GM21381 (cell line): ENCODE data around the gene SNX19.
A peak's percentile ranks its signal among the peaks of the same experiment; 100 is the strongest.

ENCODE experiments used
- ATAC-seq: cut with Tn5 transposase; IDR thresholded peaks from one replicate; pipeline ENCODE4 v1.9.1; 2021; ENCODE audit warnings: mild to moderate bottlenecking, moderate library complexity; ENCODE audit not compliant: unreplicated experiment

SNX19 gene

DNA sequence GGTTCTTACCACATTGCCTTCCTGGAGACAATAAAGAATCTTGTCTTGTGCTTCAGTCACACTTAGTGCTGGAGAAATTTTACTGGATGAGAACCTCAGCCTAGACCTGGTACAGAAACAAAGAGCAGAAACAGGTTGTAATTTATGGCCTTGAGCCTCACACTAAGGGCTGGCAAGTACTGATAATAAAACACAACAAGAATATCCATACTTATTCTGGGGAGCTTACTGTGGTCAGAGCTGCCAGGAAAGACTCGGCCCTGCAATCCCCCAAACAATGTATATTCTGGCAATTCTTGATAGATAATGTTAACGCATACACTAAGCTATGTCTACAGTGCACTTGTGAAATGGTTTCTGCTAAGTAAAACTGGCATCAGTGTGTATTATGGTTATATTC, 9.7 kb downstream of the SNX19 start:
- no peak for ATAC-seq

DNA sequence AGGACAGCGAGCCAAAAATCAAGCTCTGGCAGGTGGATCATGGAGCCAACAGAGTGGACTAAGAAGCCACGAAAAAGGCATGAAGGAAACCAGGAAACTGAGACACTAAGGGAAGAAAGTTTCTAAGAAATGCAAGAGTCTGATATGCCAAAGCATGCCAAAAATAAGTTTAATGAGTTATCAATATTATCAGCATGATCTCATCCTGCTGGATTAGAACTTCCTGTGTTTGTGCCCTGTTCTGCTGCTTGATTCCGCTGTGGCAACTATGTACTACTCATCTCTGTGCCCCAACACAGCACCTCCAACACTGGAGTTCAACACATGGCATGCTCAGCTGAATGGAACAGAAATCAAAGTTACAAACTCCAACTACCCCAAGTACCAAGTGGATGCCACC, 10.8 kb downstream of the SNX19 start:
- ATAC-seq = no peak

DNA sequence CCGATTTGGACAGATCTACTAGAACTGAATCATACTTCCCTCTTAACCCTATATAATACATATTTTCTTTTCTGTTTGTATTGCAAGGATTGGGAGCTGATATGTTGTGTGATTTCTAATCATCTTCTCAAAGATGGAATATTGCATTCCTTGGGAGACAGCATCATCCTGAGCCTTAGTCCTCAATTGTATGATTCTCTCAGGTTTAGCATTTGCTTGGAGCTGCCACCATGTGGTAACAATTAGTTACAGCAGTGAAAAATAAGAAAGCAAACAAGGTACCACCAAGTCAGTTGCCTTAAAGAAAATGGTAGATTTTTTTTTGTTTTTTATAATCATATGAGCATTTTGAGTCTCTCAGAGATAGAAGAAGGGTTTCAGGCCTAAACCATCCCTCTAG, 11.9 kb downstream of the SNX19 start:
- ATAC-seq = no peak

DNA sequence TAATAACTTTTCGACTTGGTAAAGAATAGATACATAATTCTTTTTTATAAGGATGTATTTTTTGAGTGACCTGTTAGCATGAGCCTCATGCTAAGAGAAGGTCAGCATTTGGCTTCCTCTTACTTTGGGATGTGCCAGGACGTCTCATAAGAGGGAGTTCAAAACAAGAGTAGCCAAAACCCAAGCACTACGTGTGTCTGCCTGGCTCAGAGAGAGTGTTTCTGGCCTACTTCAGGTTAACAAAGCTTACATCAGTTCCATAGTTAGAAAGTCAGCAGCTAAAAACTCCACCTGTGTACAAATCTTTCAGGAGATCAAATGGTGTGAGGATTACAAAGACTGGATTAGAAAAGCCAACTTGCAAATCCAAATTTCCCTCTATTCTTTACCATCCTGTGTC, 13.9 kb downstream of the SNX19 start:
- ATAC-seq = no peak

DNA sequence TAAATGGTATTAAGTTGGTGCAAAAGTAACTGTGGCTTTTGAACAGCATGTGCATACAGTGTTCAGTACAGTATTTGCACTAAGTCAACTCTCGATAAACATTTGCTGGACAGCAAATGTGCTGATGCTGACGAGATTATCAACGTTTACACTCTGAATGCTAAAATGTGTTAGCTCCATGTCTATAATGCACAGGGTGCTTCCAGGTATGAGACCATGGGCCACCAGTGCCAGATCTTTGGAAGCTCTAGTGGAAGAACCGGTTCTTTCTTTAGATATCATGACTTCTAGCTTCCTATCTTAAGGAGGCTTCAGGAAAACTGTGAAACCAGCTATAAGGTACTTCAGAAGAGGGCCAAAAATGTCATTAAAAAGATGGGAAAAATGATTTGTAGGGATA, 17.2 kb downstream of the SNX19 start:
- ATAC-seq = no peak

DNA sequence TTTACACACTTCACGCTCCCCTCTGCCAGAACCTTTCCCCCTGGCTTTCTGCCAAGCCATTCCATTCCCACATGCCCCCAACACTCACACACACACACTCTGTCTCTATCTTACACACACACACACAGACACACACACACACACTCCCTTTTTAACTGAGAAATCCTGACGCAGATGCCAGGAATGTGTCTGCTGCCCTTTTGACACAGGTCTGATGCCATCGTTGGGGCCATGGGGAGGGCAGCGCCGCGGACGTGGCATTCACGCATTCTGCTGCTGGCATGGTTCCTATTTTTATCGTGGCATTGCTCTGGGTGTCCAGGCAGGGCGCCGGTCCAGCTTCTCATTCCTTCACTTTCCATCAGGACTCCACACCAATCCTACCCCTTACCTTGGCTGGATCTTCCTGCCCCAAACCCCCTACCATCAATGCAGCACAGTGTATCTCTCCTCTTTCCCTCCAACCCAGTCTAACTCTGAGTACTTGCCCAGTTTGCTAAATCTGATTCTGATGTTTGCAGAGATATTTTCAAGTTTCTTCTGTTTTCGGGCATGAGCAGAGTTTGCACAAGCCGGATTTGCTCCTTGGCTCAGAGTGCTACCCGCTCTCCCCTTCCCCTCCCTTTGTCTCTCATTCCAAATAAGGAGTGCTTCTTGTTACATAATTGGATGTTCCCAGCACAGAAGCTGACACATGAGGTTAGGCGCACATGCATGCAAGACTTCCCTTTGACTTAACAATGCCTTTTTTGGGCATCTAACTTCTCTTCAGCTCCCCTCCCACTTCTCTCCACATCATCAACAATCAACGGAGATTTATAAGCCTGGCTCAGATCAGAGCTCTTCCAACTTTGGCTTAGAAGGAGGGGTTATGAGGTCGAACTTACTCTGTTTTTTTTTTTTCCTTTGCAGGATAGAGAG, 18.8 kb downstream of the SNX19 start:
- ATAC-seq = no peak

DNA sequence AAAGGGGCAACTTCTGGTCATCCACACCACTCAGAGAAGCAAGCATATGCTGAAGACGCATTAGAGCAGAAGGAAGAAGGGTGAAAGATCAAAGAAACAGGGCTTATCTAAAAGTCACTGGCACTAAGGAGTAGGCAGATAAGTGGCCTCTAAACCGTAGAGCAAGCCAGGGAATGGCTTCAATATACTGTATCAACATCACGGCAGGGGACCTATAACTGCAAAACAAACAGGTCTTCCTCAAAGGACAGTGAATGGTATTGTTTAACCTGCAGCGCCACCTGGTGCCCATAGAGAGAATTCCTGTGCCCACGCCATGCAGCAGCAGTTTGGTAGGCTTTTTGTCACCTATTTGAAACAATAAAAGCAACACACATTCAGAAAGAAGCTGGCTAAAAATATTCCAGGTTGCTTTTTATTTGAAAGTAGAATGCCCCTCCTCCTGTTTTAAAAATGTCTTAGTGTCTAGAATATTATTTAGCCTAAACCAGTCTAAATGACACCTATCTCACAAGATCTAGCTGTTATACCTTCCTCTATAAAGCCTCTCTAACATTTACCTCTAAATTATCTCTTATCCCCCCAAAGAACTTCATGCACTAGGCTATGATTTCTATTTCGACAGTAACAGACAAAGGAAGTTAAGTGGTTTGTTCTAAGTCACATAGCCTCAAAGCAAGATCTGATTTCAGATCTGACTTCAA, 21.8 kb downstream of the SNX19 start:
- ATAC-seq = peak; percentile 93

DNA sequence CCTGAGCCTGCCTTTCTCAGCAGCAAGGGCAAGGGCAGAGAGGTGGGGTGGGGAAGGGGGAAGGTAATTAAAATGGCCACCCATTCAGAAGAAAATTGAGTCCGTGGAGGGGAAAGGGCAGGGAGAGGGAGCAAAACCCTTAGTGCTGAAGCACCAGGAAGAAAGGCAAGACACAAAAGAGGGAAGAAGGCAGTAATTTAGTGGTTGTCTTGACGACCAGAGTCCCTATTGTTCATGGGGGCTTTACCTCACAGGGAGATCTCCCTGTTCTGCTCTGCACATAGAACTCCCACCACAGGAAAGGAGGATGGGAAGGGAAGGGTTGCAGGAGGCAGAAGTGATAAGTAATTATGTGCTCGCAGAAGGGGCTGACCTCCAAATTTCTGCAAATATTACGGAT, 23.4 kb downstream of the SNX19 start:
- ATAC-seq = no peak

DNA sequence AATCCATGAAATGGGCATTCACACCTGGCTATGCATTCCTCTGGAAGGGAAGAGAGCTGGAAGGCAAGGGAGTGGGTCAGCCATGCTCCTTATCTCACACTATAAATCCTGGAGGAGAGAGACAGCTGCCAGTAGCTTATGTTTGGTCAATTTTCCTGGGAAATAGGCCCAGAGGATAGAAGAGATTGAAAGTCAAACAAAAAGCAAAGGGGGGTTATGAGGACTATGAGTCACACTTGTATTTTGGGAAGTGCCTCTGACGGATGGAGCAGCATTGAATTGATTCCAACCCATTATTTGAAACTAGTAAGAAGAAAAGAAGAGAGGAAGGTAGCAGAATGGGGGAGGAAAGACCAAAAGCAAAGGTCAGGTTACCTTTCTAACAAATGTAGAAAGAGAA, 25.0 kb downstream of the SNX19 start:
- no peak for ATAC-seq

DNA sequence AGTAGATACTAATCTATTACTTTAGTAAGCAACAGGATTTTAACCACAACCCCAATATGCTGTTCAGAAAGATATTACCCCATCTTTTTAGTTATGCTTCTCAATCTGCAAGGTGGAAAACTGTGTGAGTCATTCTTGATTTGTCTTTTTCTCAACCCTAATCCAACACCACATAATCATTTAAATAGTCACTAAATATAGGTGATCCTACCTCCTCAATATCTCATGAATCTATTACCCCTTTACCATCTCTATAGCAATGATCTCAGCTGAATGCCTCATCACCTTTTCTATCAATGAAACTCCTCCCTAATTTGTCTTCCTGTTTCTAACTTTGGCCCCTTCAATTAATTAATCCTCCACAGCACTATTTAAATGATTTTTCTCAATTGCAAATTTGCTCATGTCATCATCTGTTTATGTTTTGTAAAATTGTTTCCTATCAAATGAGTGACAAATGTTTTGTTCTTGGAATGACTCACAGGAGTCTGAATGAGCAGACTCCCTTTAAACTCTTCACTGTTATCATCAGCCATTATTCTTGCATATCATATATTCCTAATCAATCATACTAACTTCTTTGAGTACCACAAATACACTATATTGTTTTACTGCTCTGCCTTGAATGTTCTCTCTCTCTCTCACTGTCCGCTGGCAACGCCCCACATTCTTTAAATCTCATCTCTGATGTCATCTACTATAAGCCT, 26.1 kb downstream of the SNX19 start:
- no peak for ATAC-seq

DNA sequence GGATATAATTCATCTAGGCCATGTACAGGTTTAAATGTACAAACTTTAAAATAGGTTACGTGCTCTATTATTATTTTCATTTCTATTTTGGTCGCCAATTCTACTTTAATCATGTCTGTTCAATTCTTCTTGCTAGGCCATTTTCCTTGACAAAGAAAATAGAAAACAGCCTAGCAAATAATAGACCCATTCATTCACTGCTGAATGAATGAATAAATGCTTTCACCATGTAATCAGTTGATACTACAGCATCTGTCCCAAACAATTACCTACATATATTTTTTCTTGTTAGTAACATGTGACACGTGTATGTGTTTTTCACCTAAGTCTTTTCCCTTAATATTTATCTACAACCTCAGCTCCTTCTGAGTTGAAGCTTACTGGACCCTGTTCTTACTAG, 27.5 kb downstream of the SNX19 start:
- no peak for ATAC-seq

DNA sequence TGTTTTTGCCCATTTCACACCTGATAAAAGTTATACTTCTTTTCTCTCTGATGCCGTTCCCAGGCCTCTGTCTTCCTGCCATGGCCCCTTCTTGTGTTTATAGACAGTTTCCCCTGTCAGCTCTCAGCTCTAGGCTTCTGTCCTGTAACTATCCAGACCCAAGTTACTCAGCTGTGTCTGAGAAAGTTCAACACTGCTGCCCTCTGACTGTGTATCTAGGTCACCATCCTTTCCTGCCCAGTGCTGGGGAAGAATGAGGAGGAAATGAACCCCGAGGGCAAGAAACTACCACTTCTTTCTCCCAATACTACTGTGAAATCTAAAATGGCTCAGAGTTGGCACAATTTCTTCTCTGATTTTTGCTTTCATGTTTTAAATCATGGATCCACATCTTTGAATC, 29.6 kb downstream of the SNX19 start:
- ATAC-seq = no peak

DNA sequence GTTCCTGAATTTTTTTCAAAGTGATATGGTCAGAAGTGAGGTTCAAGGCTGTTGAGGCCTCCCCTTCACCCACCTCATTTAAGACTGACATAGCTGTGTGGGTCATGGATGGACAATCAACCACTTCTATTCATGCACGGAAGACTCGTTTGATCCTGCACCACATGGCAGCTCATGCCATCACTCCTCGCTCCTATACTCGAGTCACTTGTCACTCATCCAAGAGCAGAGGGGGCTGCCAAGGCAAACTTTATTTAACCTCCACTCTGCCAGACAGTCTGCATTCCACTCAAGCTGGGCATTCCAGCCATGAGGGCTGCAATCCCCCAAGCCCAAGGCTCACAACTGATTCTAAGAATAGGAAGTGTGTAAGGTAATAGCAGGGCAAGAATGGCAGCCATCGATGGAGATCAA, 34.1 kb downstream of the SNX19 start:
- ATAC-seq = no peak

DNA sequence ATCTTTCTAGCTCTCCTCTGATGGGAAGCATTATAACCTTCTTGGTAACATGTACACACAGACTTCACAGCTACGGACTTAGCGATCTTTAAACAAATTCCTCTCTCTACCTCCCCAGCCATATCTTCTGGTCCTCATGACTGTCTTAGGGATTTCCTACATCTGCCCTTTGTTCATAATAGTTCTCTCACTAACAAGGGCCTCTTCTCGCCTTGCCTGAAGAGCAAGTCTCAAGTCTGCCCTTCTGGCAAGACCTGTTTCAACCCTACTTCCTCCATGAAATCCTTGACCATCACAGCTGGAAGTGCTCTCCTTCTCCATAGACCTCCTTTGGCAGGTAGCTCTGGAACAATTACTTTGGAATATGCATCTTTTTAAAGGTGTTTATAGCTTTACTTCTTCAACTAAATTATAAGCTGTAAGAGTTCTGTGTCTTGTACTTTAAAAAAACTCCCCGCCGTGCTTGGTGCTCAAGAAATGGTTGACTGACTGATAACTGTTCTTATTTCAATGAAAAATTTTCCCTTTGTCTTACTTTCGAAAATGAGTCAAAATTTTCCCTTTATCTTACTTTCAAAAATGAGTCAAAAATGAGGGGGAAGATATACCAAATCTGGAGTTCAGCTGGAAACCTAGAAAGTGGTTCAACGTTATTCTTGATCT, 34.7 kb downstream of the SNX19 start:
- ATAC-seq = no peak

DNA sequence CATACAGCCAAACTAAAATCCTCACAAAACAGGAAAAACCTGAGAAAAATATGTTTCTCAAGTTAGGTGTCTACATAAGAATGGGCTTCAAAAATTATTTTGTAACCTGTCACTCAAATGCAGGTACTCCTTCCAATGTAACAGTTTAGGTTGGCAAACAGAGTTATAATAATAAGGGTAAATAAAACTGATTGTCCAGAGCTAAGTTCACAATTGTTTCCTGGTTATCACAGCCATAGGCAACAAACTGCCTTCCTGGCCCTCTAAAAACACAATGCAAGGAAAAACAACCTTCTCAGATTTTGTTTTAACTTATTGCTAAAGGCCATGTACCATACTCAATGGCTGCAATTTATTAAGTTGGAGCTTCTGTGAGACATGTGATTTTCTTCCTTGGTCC, 36.4 kb downstream of the SNX19 start:
- ATAC-seq = no peak

DNA sequence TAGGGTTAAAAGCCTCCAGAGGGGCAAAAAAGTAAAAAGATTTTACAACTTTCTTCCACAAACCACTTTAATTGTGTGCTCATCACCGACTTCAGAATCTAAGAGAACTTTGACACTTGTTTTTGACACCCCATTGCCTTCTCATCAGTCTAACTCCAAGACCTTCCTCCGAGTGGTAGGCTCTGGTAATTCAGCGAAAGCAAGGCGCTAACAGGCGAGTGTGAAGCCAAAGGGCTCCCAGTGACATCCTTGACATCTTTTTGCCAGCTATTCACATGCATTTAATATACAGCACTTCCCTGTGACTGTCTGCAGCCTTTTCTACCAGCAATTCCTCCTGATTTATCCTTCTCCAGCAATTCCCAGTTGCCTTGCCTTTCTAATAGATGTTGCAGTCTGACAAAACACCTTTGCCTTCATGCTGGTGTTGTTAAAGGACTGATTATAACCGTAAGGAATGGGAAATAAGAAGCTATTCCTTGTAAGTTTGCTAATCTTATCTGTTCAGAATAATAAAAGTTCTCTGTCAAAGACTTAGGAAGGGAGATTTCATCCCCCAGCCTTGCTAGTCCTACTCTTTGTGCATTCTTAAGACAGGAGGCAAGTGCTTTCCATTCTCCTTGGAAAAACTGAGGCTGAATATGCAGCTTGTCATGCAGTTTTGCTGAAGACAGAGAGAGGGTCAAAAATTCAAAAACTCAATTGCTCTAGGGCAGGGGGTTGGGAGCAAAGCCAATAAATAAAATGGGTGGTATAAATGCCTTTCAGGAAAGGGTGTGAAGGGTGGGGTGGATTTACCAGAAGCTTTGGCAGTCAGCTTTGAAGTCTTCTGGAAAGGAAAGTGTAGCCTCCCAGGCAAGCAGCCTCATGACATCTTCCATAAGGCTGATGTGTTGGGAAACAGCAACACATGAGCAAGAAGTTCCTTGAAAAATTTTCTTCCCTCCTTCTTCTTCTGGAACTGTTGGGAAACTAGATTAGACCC, 39.1 kb downstream of the SNX19 start:
- no peak for ATAC-seq

DNA sequence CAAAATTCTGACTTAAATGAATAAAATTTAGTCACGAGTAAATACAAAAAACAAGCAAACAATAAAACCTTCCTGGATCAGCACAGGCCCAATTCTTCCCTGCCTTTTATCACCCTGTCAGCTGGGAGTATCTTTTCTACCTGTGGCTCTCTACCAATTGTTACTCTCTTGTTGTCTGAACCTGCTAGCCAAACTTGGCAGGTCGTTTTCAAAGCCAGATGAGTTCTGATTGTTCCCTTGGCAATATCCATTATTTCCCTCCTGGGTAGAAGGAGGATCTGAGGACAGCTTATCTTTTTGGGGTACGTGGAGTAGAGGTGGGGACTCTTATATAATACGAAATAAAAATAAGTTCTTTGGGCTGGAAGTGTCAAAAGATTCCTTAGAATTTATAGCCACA, 40.2 kb downstream of the SNX19 start:
- ATAC-seq = no peak

DNA sequence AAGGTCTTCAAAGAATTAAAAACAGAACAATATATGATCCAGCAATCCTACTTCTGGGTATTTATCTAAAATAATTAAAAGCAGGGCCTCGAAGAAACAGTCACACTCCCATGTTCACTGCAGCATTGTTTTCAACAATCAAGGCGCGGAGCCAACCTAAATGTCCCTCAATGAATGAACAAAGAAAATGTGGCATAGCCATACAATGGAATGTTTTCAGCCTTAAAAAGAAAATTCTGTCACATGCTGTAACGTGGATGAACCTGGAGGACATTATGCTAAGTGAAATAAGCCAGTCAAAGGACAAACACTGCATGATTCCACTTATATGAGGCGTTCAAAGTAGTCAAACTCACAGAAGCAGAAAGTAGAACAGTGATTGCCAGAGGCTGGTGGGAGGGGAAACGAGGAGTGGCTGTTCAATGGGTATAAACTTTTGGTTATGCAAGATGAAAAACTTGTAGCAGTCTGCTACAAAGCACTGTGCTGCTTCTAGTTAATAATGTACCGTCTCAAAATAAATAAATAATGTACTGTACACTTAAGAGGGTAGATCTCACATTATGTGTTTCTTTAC, 41.2 kb downstream of the SNX19 start:
- no peak for ATAC-seq

DNA sequence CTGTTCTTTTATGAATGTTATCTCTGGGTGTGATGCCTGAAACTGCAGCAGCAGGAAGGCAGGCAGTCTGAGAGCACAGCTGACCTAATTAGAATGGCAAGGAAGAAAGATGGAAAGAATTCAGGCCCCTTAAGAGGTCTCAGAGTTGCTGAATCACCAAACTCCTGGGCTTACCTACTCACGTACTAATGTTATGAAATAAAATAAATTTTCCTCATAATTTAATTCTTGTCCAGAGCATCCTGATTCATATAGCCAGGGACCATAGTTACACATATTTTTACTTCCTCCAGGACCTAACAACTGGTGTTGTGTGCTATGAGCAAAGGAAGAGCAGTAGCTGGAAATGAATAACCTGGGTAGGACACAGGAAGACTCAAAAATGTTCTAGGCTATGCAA, 41.9 kb downstream of the SNX19 start:
- ATAC-seq = no peak

DNA sequence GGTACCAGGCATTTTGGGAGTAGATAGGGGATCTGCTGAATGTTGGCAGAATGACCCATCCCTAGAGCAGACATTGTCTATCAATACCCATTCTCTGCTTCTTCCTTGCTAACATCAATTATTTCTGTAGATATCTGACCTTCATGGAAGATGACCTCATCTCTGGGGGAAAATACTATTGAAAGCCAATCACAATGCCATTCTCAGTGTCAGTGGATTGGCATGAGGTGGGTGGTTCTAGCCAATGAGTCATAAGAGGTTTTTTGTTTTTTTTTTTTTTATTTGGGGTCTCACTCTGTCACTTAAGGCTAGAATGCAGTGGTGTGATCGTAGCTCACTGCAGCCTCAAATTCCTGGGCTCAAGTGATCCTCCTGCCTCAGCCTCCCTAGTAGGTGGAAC, 42.5 kb downstream of the SNX19 start:
- no peak for ATAC-seq
